Inflammatory macrophage treated with lipopolysaccharide for 4 hours (primary cell): ENCODE measurements around the gene HOGA1.

Source experiments
- DNase-seq: peaks from one replicate; pipeline ENCODE4 v3.0.0-alpha.2; 2020

The HOGA1 gene

DNA sequence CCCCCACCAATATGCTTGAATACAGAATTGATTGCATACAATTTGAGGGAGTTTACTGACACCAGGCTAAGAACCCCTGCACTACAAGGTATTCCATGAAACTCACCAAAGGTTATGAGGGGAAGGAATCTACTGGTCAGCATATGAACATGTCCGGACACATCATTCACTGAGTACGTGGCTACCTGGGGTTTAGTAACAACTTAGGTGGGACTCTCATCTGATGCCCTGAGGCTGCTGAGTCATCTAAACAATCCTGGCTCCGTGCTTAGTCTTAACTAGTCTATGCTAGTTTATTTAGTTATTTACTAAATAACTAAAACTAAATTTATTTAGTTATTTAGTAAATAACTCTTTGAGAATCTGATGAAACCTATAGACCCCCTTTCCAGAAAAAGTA, 67.6 kb downstream of the HOGA1 start:
- no peak for DNase-seq

DNA sequence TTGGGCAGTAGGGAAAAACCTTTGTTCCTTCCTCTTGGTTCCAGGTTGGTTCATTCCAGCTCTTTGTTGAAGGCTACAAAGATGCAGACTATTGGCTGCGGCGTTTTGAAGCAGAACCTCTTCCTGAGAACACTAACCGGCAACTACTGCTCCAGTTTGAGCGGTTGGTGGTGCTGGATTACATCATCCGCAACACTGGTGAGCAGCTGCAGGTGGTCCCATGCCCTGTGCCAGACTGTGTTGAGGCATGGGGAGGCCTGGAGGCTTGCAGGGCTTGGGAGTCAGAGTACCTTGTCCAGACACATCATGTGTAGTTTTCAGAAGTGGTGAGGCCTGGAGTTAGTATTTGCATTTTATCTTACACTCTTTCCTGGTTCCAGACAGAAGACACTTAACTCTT, 72.6 kb downstream of the HOGA1 start:
- DNase-seq = no peak

DNA sequence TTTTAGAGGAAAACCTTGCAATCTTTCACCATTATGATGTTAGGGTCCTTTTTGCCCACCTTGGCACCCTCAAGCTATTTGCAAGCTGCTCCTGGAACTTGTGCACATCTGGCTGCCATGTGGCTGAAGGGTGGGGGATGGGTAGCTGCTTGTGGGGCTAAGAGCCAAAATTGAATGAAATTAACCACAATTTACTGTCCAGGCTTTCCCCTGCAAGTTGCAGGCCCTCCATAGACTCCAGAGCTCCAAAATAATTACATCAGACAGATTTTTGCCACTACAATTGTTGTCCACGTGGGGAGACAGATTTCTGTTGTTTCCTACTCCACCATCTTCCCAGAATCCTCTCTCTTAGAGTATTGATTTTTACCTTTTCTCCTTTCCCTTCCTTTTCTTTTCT, 75.4 kb downstream of the HOGA1 start:
- no peak for DNase-seq
